ENCODE results near the gene LRFN2. TPM values are rescaled to one million over a fixed set of nuclear protein-coding genes. Genes with fewer than 3 reads are reported as not detected.
A peak's percentile ranks its signal among the peaks of the same experiment; 100 is the strongest.

LRFN2 gene
- total and polyA plus RNA-seq, 2 experiments from 2014 or later: 0.29 to 2.5 TPM

GRCh38 chr6:40584741-40585140 lies 2.4 kb downstream of the LRFN2 start:
- Histone ChIP-seq H3K4me1 (ENCODE audit: insufficient read depth) (peaks cover 30% of the 10 kb centered on the region), H4K20me1 (replicated peaks; ENCODE audit: insufficient read depth) (no peaks in the 10 kb centered on the region), H3K4me3 (peak overlapping the region; percentile 20; the same call in 1 of the 2 replicates), H3K27me3 (ENCODE audit: insufficient read depth) (peaks cover 32% of the 10 kb centered on the region), H3K27ac (ENCODE audit: low read depth) (no peak overlapping the region), H3K4me2 (peak overlapping the region; percentile 92), H3K79me2 (replicated peaks; ENCODE audit: insufficient read depth) (peaks cover 16% of the 10 kb centered on the region; the same call in 1 of the 2 replicates), H2AFZ (no peak overlapping the region), H3F3A (replicated peaks; ENCODE audit: low read depth) (no peaks in the 10 kb centered on the region), H3K9me2 (ENCODE audit: insufficient read depth) (0 out of 2 replicates have a peak, but pooled peaks cover 3% of the 10 kb centered on the region), H3K36me3 (ENCODE audit: insufficient read depth) (no peaks in the 10 kb centered on the region)
- H3K27ac Mint-ChIP-seq: peak overlapping the region; percentile 29; the same call in 1 of the 2 replicates
- DNase-seq (ENCODE audit: low spot score) (no peak), ATAC-seq (no peak)
- peaks cover 21% of the 10 kb centered on the region for H3K27me3 Mint-ChIP-seq (ENCODE audit: insufficient read depth, low read depth, poor library complexity)
- peaks cover 41% of the 10 kb centered on the region for H3K4me1 Mint-ChIP-seq
- no peaks in the 10 kb centered on the region for H3K9me3 Mint-ChIP-seq
- peak overlapping the region; percentile 91; the same call in 1 of the 3 replicates for H3K4me3 Mint-ChIP-seq
- no peaks in the 10 kb centered on the region for H3K36me3 Mint-ChIP-seq (ENCODE audit: low read depth)
- TF ChIP-seq CTCF (conservative IDR thresholded peaks at IDR 0.05; ENCODE audit: low read depth in 2 of 2) (no peak), ZNF331 (CRISPR knock-in tag; IDR thresholded peaks at IDR 0.05; ENCODE audit: low read depth) (no peak), REST (IDR thresholded peaks at IDR 0.05; ENCODE audit: unreplicated experiment) (no peak), JUNB (IDR thresholded peaks at IDR 0.05; ENCODE audit: unreplicated experiment) (no peak), NANOG (IDR thresholded peaks at IDR 0.05; ENCODE audit: borderline replicate concordance) (no peak)

GRCh38 chr6:40583709-40584108 lies 3.5 kb downstream of the LRFN2 start:
- Histone ChIP-seq H3K79me2 (replicated peaks; ENCODE audit: insufficient read depth) (peaks cover 16% of the 10 kb centered on the region; the same call in 1 of the 2 replicates), H3K27me3 (ENCODE audit: insufficient read depth) (peaks cover 24% of the 10 kb centered on the region), H3K9me2 (ENCODE audit: insufficient read depth) (no peaks in the 10 kb centered on the region), H3K27ac (ENCODE audit: low read depth) (no peak overlapping the region), H2AFZ (no peak overlapping the region), H3K4me3 (no peak overlapping the region), H3F3A (replicated peaks; ENCODE audit: low read depth) (no peaks in the 10 kb centered on the region), H3K4me1 (ENCODE audit: insufficient read depth) (peaks cover 27% of the 10 kb centered on the region), H4K20me1 (replicated peaks; ENCODE audit: insufficient read depth) (no peaks in the 10 kb centered on the region), H3K4me2 (no peak overlapping the region), H3K36me3 (ENCODE audit: insufficient read depth) (no peaks in the 10 kb centered on the region)
- Mint-ChIP-seq H3K4me1 (peaks cover 37% of the 10 kb centered on the region), H3K9me3 (no peaks in the 10 kb centered on the region), H3K36me3 (ENCODE audit: low read depth) (no peaks in the 10 kb centered on the region), H3K27ac (no peak overlapping the region), H3K27me3 (ENCODE audit: insufficient read depth, low read depth, poor library complexity) (peaks cover 18% of the 10 kb centered on the region), H3K4me3 (no peak overlapping the region)
- ATAC-seq (no peak), DNase-seq (ENCODE audit: low spot score) (no peak)
- TF ChIP-seq NANOG (IDR thresholded peaks at IDR 0.05; ENCODE audit: borderline replicate concordance) (no peak), CTCF (conservative IDR thresholded peaks at IDR 0.05; ENCODE audit: low read depth in 2 of 2) (no peak), CREB1 (CRISPR knock-in tag; IDR thresholded peaks at IDR 0.05; ENCODE audit: low read depth) (no peak), EZH2phosphoT487 (IDR thresholded peaks at IDR 0.05; ENCODE audit: unreplicated experiment) (no peak), POLR2AphosphoS5 (IDR thresholded peaks at IDR 0.05; ENCODE audit: low read depth) (no peak), JUNB (IDR thresholded peaks at IDR 0.05; ENCODE audit: unreplicated experiment) (no peak), ETS1 (IDR thresholded peaks at IDR 0.05) (no peak), ZNF331 (CRISPR knock-in tag; IDR thresholded peaks at IDR 0.05; ENCODE audit: low read depth) (no peak), STAT1 (IDR thresholded peaks at IDR 0.05; ENCODE audit: unreplicated experiment) (no peak), EZH2 (IDR thresholded peaks at IDR 0.05; ENCODE audit: low read depth, unreplicated experiment) (no peak), REST (IDR thresholded peaks at IDR 0.05; ENCODE audit: unreplicated experiment) (no peak)

Measured in GM23338 (cell line).